CD4-positive, alpha-beta T cell treated with Interleukin-10 for 1 hour (primary cell): ENCODE measurements around the gene DST.
"Not testable (repeated sequence)": the region's sequence is repeated elsewhere in the genome, so short reads cannot be mapped to it uniquely, and the experiment has no call there.

ENCODE experiments used
- DNase-seq: peaks from one replicate; pipeline ENCODE4 v3.0.0-alpha.2; 2020

Gene DST

GRCh38 chr6:56661338-56661737, 18.6 kb upstream of the DST start:
- not testable (repeated sequence) for DNase-seq

GRCh38 chr6:56660381-56660730, 17.7 kb upstream of the DST start:
- no peak for DNase-seq

- no peak for DNase-seq
Measured at GRCh38 chr6:56659721-56660380, 17.2 kb upstream of the DST start.

- DNase-seq: no peak
Measured at GRCh38 chr6:56658326-56658725, 15.6 kb upstream of the DST start.

- no peak for DNase-seq
Measured at GRCh38 chr6:56657354-56657753, 14.7 kb upstream of the DST start.

GRCh38 chr6:56656466-56656865, 13.8 kb upstream of the DST start:
- no peak for DNase-seq

- DNase-seq: no peak
Measured at GRCh38 chr6:56655996-56656395, 13.3 kb upstream of the DST start.

- DNase-seq: no peak
Measured at GRCh38 chr6:56655249-56655648, 12.6 kb upstream of the DST start.

- no peak for DNase-seq
Measured at GRCh38 chr6:56652994-56653393, 10.3 kb upstream of the DST start.

GRCh38 chr6:56652231-56652630, 9.5 kb upstream of the DST start:
- no peak for DNase-seq

- no peak for DNase-seq
Measured at GRCh38 chr6:56650191-56650590, 7.5 kb upstream of the DST start.

- no peak for DNase-seq
Measured at GRCh38 chr6:56649782-56650181, 7.1 kb upstream of the DST start.

- no peak for DNase-seq
Measured at GRCh38 chr6:56649053-56649769, 6.5 kb upstream of the DST start.

GRCh38 chr6:56647172-56647762, 4.6 kb upstream of the DST start:
- DNase-seq: no peak

GRCh38 chr6:56644366-56644765, 1.7 kb upstream of the DST start:
- DNase-seq: no peak

GRCh38 chr6:56643379-56644089, 845 bp upstream of the DST start:
- DNase-seq: no peak

- no peak for DNase-seq
Measured at GRCh38 chr6:56640374-56640773, 2.3 kb downstream of the DST start.

- DNase-seq: no peak
Measured at GRCh38 chr6:56638760-56639159, 3.9 kb downstream of the DST start.

GRCh38 chr6:56637640-56638039, 5.0 kb downstream of the DST start:
- DNase-seq: peak; percentile 7

GRCh38 chr6:56628105-56628504, 14.6 kb downstream of the DST start:
- no peak for DNase-seq

- DNase-seq: no peak
Measured at GRCh38 chr6:56625356-56625755, 17.3 kb downstream of the DST start.

- no peak for DNase-seq
Measured at GRCh38 chr6:56624728-56625069, 18.0 kb downstream of the DST start.

- DNase-seq: no peak
Measured at GRCh38 chr6:56624046-56624727, 18.5 kb downstream of the DST start.
